Activated CD4-positive, alpha-beta T cell treated with anti-CD3 and anti-CD28 coated beads, Interleukin-2, amount 50 U/mL, for 24 hours (primary cell): ENCODE results near the gene LUC7L2.
"Not testable (repeated sequence)": the region's sequence is repeated elsewhere in the genome, so short reads cannot be mapped to it uniquely, and the experiment has no call there.

Experiments
- DNase-seq, 2 donors: peaks; one replicate each; pipeline ENCODE4 v3.0.0-alpha.2; 2020; ENCODE audit warnings: low read depth in 1 of 2, low spot score in 1 of 2

The LUC7L2 gene

GRCh38 chr7:139355320-139355719 lies 4.4 kb upstream of the LUC7L2 start:
- DNase-seq, result no peak

GRCh38 chr7:139357729-139358506 lies 1.8 kb upstream of the LUC7L2 start:
- not testable (repeated sequence) for DNase-seq

- DNase-seq, result peak; percentile 15 to 20
Observed at GRCh38 chr7:139358541-139359365, 941 bp upstream of the LUC7L2 start.

- peak; percentile 97 to 98 for DNase-seq
Observed at GRCh38 chr7:139360210-139360947, 685 bp downstream of the LUC7L2 start.

GRCh38 chr7:139360948-139361307 lies 1.2 kb downstream of the LUC7L2 start:
- DNase-seq, result no peak

GRCh38 chr7:139361523-139361922 lies 1.8 kb downstream of the LUC7L2 start:
- no peak for DNase-seq

- no peak for DNase-seq
Observed at GRCh38 chr7:139362302-139362701, 2.6 kb downstream of the LUC7L2 start.

GRCh38 chr7:139362981-139363380 lies 3.3 kb downstream of the LUC7L2 start:
- no peak for DNase-seq

GRCh38 chr7:139365336-139365735 lies 5.6 kb downstream of the LUC7L2 start:
- DNase-seq, result no peak

- no peak for DNase-seq
Observed at GRCh38 chr7:139366400-139366799, 6.7 kb downstream of the LUC7L2 start.

GRCh38 chr7:139367438-139368155 lies 7.9 kb downstream of the LUC7L2 start:
- no peak for DNase-seq

- DNase-seq, result no peak
Observed at GRCh38 chr7:139370301-139370942, 10.7 kb downstream of the LUC7L2 start.

- no peak for DNase-seq
Observed at GRCh38 chr7:139370943-139371313, 11.2 kb downstream of the LUC7L2 start.

- DNase-seq, result no peak
Observed at GRCh38 chr7:139374246-139374645, 14.6 kb downstream of the LUC7L2 start.

GRCh38 chr7:139382439-139382838 lies 22.7 kb downstream of the LUC7L2 start:
- no peak for DNase-seq

GRCh38 chr7:139384611-139385010 lies 24.9 kb downstream of the LUC7L2 start:
- DNase-seq, result no peak

GRCh38 chr7:139387594-139387993 lies 27.9 kb downstream of the LUC7L2 start:
- DNase-seq, result no peak

- DNase-seq, result no peak
Observed at GRCh38 chr7:139389091-139389490, 29.4 kb downstream of the LUC7L2 start.

- no peak for DNase-seq
Observed at GRCh38 chr7:139389774-139390173, 30.1 kb downstream of the LUC7L2 start.

GRCh38 chr7:139393621-139394211 lies 34.0 kb downstream of the LUC7L2 start:
- no peak for DNase-seq
